HG03175 (cell line): ENCODE measurements around the gene OR6C2.
"Not testable (repeated sequence)": the region's sequence is repeated elsewhere in the genome, so short reads cannot be mapped to it uniquely, and the experiment has no call there.

Experiments
- ATAC-seq: cut with Tn5 transposase; IDR thresholded peaks from one replicate; pipeline ENCODE4 v1.9.1; 2021; ENCODE audit warnings: mild to moderate bottlenecking, moderate library complexity; ENCODE audit not compliant: unreplicated experiment

Gene OR6C2

GRCh38 chr12:55470088-55470829, 26.4 kb downstream of the OR6C2 start, which contains the start of gene OR6C70:
Gene OR6C70 (minus strand): TSS chr12:55470138. CDS start chr12:55470138, 0 bp downstream.
- no peak for ATAC-seq

GRCh38 chr12:55472264-55472663, 28.4 kb downstream of the OR6C2 start:
- ATAC-seq: no peak

GRCh38 chr12:55479136-55479535, 35.3 kb downstream of the OR6C2 start:
- ATAC-seq: not testable (repeated sequence)

- not testable (repeated sequence) for ATAC-seq
Observed at GRCh38 chr12:55484284-55484683, 40.4 kb downstream of the OR6C2 start.

GRCh38 chr12:55492078-55492477, 48.2 kb downstream of the OR6C2 start, which contains the start of gene OR6C68:
Gene OR6C68 (plus strand): TSS chr12:55492378. CDS start chr12:55492378, 0 bp downstream.
- no peak for ATAC-seq

GRCh38 chr12:55495490-55495889, 51.6 kb downstream of the OR6C2 start:
- ATAC-seq: no peak

GRCh38 chr12:55499231-55499630, 55.4 kb downstream of the OR6C2 start:
- no peak for ATAC-seq

GRCh38 chr12:55499810-55500252, 56.0 kb downstream of the OR6C2 start:
- ATAC-seq: no peak

GRCh38 chr12:55501601-55502000, 57.7 kb downstream of the OR6C2 start:
- no peak for ATAC-seq
